ACC112 (cell line): ENCODE data around the gene ADAMTSL1.

Experiments
- H2AFZ ChIP-seq: fragments of 200-600 bp; sonication (generic); one replicate; pipeline ENCODE4 v1.6.0; 2017; ENCODE audit warnings: antibody characterized with exemption, low read length; ENCODE audit not compliant: unreplicated experiment
- H3K27ac ChIP-seq: fragments of 200-600 bp; sonication (generic); 2 replicates; pipeline ENCODE4 v1.5.1; 2014; ENCODE audit warnings: low read depth, mild to moderate bottlenecking, antibody characterized with exemption, low read length, moderate library complexity
- H3K27me3 ChIP-seq: fragments of 200-600 bp; sonication (generic); 2 replicates; pipeline ENCODE4 v1.6.1; 2014; ENCODE audit warnings: mild to moderate bottlenecking, antibody characterized with exemption, low read length, moderate library complexity, mixed read lengths; ENCODE audit not compliant: insufficient read depth
- H3K36me3 ChIP-seq: fragments of 200-600 bp; sonication (generic); 2 replicates; pipeline ENCODE4 v1.6.1; 2016; ENCODE audit warnings: mild to moderate bottlenecking, antibody characterized with exemption, low read length, moderate library complexity, mixed read lengths; ENCODE audit not compliant: insufficient read depth
- H3K4me1 ChIP-seq: fragments of 200-600 bp; sonication (generic); one replicate; pipeline ENCODE4 v1.6.1; 2016; ENCODE audit warnings: low read length, mixed read lengths; ENCODE audit not compliant: insufficient read depth, unreplicated experiment, control insufficient read depth
- H3K4me3 ChIP-seq: fragments of 200-600 bp; sonication (generic); 2 replicates; pipeline ENCODE4 v1.5.1; 2014; ENCODE audit warnings: mild to moderate bottlenecking, low read depth, low read length
- H3K79me2 ChIP-seq: fragments of 200-600 bp; sonication (generic); one replicate; pipeline ENCODE4 v1.6.0; 2016; ENCODE audit warnings: low read length; ENCODE audit not compliant: control insufficient read depth, unreplicated experiment, insufficient read depth

Gene ADAMTSL1

GRCh38 chr9:18896004-18896403 lies 422.1 kb downstream of the ADAMTSL1 start:
- H2AFZ ChIP-seq = no peak overlapping the region
- H3K4me3 ChIP-seq = no peak overlapping the region
- peaks cover 59% of the 10 kb centered on the region for H3K36me3 ChIP-seq
- no peaks in the 10 kb centered on the region for H3K4me1 ChIP-seq
- H3K79me2 ChIP-seq = no peaks in the 10 kb centered on the region
- H3K27ac ChIP-seq = no peak overlapping the region
- H3K27me3 ChIP-seq = no peaks in the 10 kb centered on the region

DNA sequence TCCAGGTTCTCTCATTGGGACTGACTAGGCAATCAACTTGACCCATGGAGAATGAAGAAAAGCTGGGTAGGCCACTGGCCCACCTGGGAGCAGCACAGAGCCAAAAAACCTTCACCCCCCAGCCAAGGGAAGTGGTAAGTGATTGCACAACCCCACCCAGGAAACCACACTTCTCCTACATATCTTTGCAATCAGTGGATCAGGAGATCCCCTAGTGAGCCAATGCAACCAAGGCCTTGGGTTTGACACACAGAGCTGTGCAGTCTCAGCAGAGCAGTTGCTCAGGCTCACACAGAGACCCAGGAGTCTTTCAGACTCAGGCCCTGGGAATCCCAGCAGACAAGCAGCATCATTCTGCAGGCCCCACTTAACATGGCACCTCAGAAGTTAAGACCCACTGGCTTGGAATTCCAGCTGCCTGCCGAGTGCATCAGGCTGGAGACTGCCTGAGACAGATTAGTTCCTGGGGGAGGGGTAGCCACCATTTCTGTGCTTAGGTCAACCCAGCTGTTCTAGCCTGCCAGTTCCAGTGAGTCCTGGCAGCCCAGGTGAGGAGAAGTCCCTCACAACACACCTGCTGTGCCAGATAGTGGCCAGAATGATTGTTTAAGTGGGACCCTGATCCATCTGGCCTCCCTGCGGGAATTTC lies 422.7 kb downstream of the ADAMTSL1 start:
- Histone ChIP-seq H3K27me3 (no peaks in the 10 kb centered on the region), H3K79me2 (no peaks in the 10 kb centered on the region), H3K27ac (no peak overlapping the region), H3K36me3 (peaks cover 61% of the 10 kb centered on the region), H2AFZ (no peak overlapping the region), H3K4me3 (no peak overlapping the region), H3K4me1 (no peaks in the 10 kb centered on the region)

- Histone ChIP-seq H3K4me1 (peaks cover 31% of the 10 kb centered on the region), H3K79me2 (no peaks in the 10 kb centered on the region)
Measured at GRCh38 chr9:18903450-18903849, 429.5 kb downstream of the ADAMTSL1 start.

DNA sequence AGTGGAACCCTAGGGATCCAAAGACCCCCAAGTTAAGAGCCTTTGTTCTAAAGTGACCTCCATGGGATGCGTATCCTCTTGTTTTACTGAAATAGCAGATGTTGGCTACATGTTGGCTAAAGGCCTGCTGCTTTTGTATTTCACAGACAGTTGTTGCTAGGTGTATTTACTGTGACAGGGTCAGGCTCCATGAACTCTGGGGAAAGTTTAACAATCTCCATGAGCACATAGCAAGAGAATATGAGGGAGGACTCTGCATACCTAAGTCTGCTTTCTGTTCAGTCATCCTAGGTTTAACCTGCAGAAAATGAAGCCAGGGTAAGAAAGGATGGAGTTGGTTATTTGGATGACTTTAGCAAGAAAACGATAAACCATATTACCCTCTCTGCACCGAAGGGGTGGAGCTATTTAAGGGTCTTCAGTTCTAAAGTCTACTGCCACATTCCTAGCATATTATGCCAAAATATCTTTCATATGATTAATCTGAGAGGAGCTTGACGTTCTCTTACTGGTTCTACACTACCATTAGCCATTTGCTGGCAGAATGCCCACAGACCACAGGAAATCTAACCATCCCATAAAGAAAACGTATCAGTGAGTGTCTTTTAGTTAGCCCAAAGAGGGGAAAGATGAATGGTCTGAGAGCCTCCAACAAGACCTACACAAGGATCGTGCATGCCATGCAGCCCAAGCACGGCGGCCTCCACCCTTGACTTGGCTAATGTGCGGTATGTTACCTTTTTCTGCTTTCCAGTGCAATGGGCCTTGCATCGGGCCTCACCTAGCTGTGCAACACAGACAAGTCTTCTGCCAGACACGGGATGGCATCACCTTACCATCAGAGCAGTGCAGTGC lies 431.3 kb downstream of the ADAMTSL1 start:
- H3K27ac ChIP-seq = peak overlapping the region; percentile 62
- H2AFZ ChIP-seq = no peak overlapping the region
- H3K36me3 ChIP-seq = peaks cover 13% of the 10 kb centered on the region; the same call in 1 of the 2 replicates
- H3K4me1 ChIP-seq = peaks cover 31% of the 10 kb centered on the region
- H3K27me3 ChIP-seq = no peaks in the 10 kb centered on the region
- H3K4me3 ChIP-seq = peak overlapping the region; percentile 46; the same call in 1 of the 2 replicates
- H3K79me2 ChIP-seq = no peaks in the 10 kb centered on the region

More at GRCh38 chr9:18903450-18903849, 429.5 kb downstream of the ADAMTSL1 start:
- Histone ChIP-seq H2AFZ (no peak overlapping the region), H3K27me3 (no peaks in the 10 kb centered on the region), H3K27ac (no peak overlapping the region), H3K4me3 (no peak overlapping the region), H3K36me3 (peaks cover 13% of the 10 kb centered on the region; the same call in 1 of the 2 replicates)

DNA sequence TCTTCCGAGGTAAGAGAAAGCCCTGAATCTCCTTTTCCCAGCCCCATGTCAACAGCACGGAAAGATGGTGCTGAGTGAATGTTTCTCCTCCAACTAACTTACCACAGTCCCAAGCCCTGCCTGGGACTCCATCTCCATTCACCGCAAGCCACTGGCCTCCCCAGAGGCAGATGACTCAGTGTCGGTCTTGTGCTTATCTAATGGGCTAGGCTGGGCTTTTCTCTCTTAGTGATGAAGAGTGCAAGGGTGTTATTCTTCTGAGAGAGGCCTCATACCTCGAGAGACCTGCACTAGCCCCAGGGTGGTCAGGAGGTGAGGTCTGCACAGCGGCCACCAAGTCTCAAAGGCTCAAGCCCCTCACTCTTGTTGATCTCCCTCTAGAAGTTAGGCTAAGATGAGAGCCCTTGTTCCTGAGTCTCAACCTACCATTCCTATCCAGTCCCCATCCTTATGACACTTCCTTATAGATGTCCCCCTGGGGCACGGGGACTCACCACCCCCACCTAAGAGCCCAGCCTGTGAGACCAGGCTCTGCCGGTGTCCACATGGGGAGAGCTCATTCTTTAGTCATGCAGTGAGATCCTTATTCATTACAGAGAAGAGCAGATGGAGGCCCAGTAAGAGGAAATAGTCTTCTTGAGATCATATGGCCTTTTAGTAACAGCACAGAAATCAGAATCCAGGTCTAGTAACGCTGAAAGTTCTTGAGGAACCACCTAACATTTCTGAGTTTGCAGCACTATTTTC lies 432.1 kb downstream of the ADAMTSL1 start:
- H2AFZ ChIP-seq = no peak overlapping the region
- peak overlapping the region; percentile 59 for H3K27ac ChIP-seq
- H3K4me1 ChIP-seq = peaks cover 31% of the 10 kb centered on the region
- no peaks in the 10 kb centered on the region for H3K79me2 ChIP-seq
- peak overlapping the region; percentile 46; the same call in 1 of the 2 replicates for H3K4me3 ChIP-seq
- no peaks in the 10 kb centered on the region for H3K27me3 ChIP-seq
- H3K36me3 ChIP-seq = peaks cover 13% of the 10 kb centered on the region; the same call in 1 of the 2 replicates

DNA sequence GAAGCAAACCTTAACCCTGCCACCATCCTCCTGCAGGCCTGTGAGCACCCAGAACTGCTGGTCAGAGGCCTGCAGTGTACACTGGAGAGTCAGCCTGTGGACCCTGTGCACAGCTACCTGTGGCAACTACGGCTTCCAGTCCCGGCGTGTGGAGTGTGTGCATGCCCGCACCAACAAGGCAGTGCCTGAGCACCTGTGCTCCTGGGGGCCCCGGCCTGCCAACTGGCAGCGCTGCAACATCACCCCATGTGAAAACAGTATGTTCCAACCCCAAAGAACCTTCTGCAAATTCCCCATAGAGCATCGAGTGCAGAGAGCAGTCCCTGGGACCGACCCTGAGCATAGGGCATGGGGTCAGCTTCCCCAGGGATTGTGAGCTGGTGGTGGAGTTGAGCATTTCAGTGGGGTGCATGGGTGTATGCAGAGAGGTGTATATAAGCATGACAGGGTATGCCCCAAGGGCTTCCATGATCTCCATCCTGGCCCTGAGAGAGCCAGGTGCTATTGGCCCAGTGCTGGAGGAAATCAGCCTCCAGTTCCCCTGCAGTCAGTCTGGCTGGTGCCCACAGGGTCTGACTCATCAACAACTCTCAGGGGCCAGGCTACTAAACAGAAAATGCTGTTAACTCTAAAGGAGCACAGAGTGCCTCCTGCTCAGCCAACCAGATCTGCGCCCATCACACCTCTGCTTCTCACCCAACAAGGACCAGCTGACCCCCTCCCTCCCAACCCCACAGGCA lies 432.9 kb downstream of the ADAMTSL1 start:
- Histone ChIP-seq H2AFZ (no peak overlapping the region), H3K4me1 (peaks cover 31% of the 10 kb centered on the region), H3K36me3 (peaks cover 7% of the 10 kb centered on the region; the same call in 1 of the 2 replicates)

GRCh38 chr9:18907927-18908625 lies 434.1 kb downstream of the ADAMTSL1 start:
- H3K27ac ChIP-seq = no peak overlapping the region
- no peak overlapping the region for H2AFZ ChIP-seq
- no peaks in the 10 kb centered on the region for H3K36me3 ChIP-seq
- no peaks in the 10 kb centered on the region for H3K27me3 ChIP-seq
- peaks cover 31% of the 10 kb centered on the region for H3K4me1 ChIP-seq
- H3K4me3 ChIP-seq = no peak overlapping the region
- H3K79me2 ChIP-seq = no peaks in the 10 kb centered on the region

More for the DNA sequence above, 432.9 kb downstream of the ADAMTSL1 start:
- Histone ChIP-seq H3K79me2 (no peaks in the 10 kb centered on the region), H3K27ac (no peak overlapping the region), H3K27me3 (no peaks in the 10 kb centered on the region), H3K4me3 (no peak overlapping the region)

DNA sequence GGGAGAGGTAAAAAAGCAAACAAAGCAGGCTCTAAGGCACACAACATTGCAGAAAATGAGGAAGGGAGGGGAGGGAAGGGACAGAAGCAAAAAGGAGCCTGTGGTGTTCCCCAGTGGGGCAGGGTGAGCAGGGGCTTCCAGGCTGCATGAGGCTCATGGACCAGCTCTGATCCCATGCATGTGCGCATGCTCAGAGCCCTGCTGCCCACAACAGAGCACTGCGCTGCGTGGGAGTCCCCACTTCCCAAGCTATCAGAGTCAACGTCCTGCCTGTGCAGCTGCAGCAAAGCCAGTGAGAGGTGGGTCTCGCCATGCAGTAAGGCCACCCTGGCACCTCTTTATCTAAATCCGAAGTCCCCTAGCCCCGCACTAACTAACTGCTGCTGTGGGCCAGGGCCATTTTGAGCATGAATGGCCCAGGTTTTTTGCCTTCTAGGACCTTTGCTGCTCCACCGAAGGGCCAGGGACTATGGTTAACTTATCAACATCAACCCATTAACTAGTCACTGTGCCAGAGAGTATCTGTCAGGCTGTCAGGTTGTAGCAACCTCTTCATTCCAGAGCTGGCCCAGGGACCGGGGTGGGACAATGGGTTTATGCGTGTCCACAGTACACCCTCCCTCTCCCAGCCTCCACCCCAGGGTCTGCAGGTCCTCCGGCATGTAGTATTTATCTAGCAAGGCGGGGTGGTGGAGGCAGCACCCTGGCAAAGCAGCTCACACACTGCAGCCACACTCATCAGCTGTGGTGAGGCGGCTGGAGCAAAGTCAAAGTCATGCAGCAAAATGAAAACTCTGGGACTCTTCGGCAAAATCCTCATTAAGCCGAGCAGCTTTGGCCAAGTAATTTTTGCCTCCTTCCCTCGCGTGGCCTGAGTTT lies 435.4 kb downstream of the ADAMTSL1 start:
- H3K27me3 ChIP-seq = no peaks in the 10 kb centered on the region
- no peak overlapping the region for H3K4me3 ChIP-seq
- H3K27ac ChIP-seq = no peak overlapping the region

DNA sequence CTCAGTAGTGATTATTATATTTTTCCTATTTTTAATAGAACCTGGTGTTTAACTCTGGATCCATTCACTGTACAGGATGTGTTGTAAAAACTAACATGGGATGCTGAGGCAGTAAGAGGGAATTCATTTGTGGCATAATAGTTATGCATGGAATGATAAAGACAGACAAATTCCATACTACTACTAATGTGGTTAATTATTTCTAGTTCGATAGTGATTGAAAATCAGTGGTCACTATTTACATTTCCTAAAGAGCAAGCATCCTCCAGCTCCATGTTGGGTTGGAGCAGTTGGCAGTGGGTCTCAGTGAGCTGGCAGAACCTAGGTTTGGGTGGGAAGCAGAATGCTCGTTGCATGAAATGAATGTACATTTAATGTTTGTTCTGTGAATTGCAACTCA lies 436.5 kb downstream of the ADAMTSL1 start:
- no peaks in the 10 kb centered on the region for H3K27me3 ChIP-seq
- no peak overlapping the region for H2AFZ ChIP-seq
- H3K79me2 ChIP-seq = no peaks in the 10 kb centered on the region
- no peaks in the 10 kb centered on the region for H3K36me3 ChIP-seq
- no peak overlapping the region for H3K4me3 ChIP-seq
- H3K27ac ChIP-seq = no peak overlapping the region
- peaks cover 22% of the 10 kb centered on the region for H3K4me1 ChIP-seq

More for the DNA sequence above, 435.4 kb downstream of the ADAMTSL1 start:
- Histone ChIP-seq H3K36me3 (no peaks in the 10 kb centered on the region), H2AFZ (no peak overlapping the region), H3K4me1 (peaks cover 31% of the 10 kb centered on the region), H3K79me2 (no peaks in the 10 kb centered on the region)
